Measurements from ENCODE around the gene ZNRF2.

DNA sequence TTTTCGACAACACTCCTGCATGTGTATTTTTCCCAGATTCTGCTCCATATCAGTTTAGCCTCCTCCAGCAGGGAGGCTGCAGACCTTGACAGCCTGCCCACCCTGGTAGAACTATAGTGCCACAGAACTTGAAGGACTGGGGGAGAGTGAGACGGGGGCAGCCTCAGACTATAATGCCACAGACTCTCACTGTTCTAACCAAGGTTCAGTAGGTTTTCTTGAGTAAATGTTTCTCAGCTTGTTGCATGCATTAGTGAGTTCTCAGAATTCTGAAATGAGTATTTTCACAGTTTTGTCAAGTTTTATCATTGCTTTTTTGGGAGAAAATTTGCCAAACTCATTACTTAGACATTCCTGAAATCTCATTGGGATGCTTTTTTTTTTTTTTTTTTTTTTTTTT, 95.9 kb downstream of the ZNRF2 start:
- no peak for TF ChIP-seq CTCF (IDR thresholded peaks at IDR 0.05)
- no peak for TF ChIP-seq POLR2A (IDR thresholded peaks at IDR 0.05)
- no peak for TF ChIP-seq EP300 (IDR thresholded peaks at IDR 0.05)

Measured in tibial nerve (tissue), 4 donors.